Spleen (tissue), 7 donors: ENCODE results near the gene MCRIP1.

Source experiments
- POLR2A ChIP-seq, 3 donors: fragments of 450-650 bp; IDR thresholded peaks; one replicate each; pipeline ENCODE4 v1.5.1; 2017; ENCODE audit warnings: antibody characterized with exemption in 3 of 3, mild to moderate bottlenecking in 1 of 3
- POLR2AphosphoS5 ChIP-seq, 3 donors: sonication (generic); formaldehyde crosslinking; IDR thresholded peaks; one replicate each; pipeline ENCODE4 v1.5.1; 2017; ENCODE audit warnings: antibody characterized with exemption in 3 of 3
- TF ChIP-seq, protein P1 (sequence below), 11 experiments: fragments of 200-600 bp in 7 of 11; fragments of 450-650 bp in 4 of 11; sonication (generic) in 4 of 11; IDR thresholded peaks in 8 of 11; conservative IDR thresholded peaks in 3 of 11; 1 replicate in 7 of 11; 2 replicates in 4 of 11; pipeline versions ENCODE4 v1.4.0 to v1.8.0; 2016 to 2021; ENCODE audit warnings: antibody characterized with exemption in 11 of 11, inconsistent platforms in 4 of 11, mild to moderate bottlenecking in 1 of 11
- donor health status: DM: no; HTN: no; CAD: no; lungs with moderate emphysema.
- donor health status: DM: no; HTN: no; CAD: no.
- donor health status: DM: no; HTN: no; CAD: no.

- TF ChIP-seq, protein P1, sequence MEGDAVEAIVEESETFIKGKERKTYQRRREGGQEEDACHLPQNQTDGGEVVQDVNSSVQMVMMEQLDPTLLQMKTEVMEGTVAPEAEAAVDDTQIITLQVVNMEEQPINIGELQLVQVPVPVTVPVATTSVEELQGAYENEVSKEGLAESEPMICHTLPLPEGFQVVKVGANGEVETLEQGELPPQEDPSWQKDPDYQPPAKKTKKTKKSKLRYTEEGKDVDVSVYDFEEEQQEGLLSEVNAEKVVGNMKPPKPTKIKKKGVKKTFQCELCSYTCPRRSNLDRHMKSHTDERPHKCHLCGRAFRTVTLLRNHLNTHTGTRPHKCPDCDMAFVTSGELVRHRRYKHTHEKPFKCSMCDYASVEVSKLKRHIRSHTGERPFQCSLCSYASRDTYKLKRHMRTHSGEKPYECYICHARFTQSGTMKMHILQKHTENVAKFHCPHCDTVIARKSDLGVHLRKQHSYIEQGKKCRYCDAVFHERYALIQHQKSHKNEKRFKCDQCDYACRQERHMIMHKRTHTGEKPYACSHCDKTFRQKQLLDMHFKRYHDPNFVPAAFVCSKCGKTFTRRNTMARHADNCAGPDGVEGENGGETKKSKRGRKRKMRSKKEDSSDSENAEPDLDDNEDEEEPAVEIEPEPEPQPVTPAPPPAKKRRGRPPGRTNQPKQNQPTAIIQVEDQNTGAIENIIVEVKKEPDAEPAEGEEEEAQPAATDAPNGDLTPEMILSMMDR (IDR thresholded peaks at IDR 0.05 in 8 of 11, conservative IDR thresholded peaks at IDR 0.05 in 3 of 11) = no peak
- TF ChIP-seq POLR2A (IDR thresholded peaks at IDR 0.05) (no peak), POLR2AphosphoS5 (IDR thresholded peaks at IDR 0.05) (peak in 2 of 3 donors; percentile 27 to 55)
These were observed 13.0 kb upstream of the MCRIP1 start for GRCh38 chr17:81845881-81846742.
